Mesenchymal stem cell (in vitro differentiated cells and primary cell): ENCODE data around the gene AFF2.

ENCODE experiments used
- DNase-seq: peaks from one replicate; pipeline ENCODE4 v3.0.0-alpha.2; 2013
- H2AFZ ChIP-seq: one replicate; pipeline ENCODE4 v1.6.1; 2013; ENCODE audit warnings: low read depth, mild to moderate bottlenecking, control low read depth, inconsistent platforms, low read length, moderate library complexity
- H2AK5ac ChIP-seq: 2 replicates; pipeline ENCODE4 v1.6.1; 2013; ENCODE audit warnings: low read length, moderate library complexity, mild to moderate bottlenecking, inconsistent platforms; ENCODE audit not compliant: severe bottlenecking
- H2BK120ac ChIP-seq: one replicate; pipeline ENCODE4 v1.6.1; 2013; ENCODE audit warnings: low read depth, mild to moderate bottlenecking, inconsistent platforms, low read length, moderate library complexity
- H2BK12ac ChIP-seq, 2 experiments: one replicate each; pipeline ENCODE4 v1.6.1; 2013; ENCODE audit warnings: inconsistent platforms in 2 of 2, low read length in 2 of 2, mild to moderate bottlenecking in 2 of 2, moderate library complexity in 2 of 2, control low read depth in 1 of 2
- H2BK15ac ChIP-seq: one replicate; pipeline ENCODE4 v1.6.1; 2013; ENCODE audit warnings: mild to moderate bottlenecking, low read depth, inconsistent platforms; ENCODE audit not compliant: poor library complexity, severe bottlenecking
- H2BK5ac ChIP-seq: 2 replicates; pipeline ENCODE4 v1.6.1; 2013; ENCODE audit warnings: low read depth, mild to moderate bottlenecking, low read length, control low read depth, inconsistent platforms; ENCODE audit not compliant: poor library complexity, severe bottlenecking
- H3K14ac ChIP-seq, 2 experiments: one replicate each; pipeline ENCODE4 v1.6.1; 2013; ENCODE audit warnings: inconsistent platforms in 2 of 2, low read length in 2 of 2, control low read depth in 1 of 2, mild to moderate bottlenecking in 1 of 2, moderate library complexity in 1 of 2
- H3K18ac ChIP-seq, 2 experiments: one replicate each; pipeline ENCODE4 v1.6.1; 2013; ENCODE audit warnings: inconsistent platforms in 2 of 2, low read length in 2 of 2, control low read depth in 1 of 2, low read depth in 1 of 2, mild to moderate bottlenecking in 1 of 2
- H3K23ac ChIP-seq, 2 experiments: one replicate each; pipeline ENCODE4 v1.6.1; 2013; ENCODE audit warnings: inconsistent platforms in 2 of 2, low read length in 2 of 2, mild to moderate bottlenecking in 2 of 2, moderate library complexity in 2 of 2, control low read depth in 1 of 2
- H3K27ac ChIP-seq: 2 replicates; pipeline ENCODE4 v1.5.1; 2013; ENCODE audit warnings: mild to moderate bottlenecking, moderate library complexity, low read length, control low read depth, inconsistent platforms; ENCODE audit not compliant: poor library complexity, severe bottlenecking
- H3K27me3 ChIP-seq, 2 experiments: 2 replicates each; pipeline versions ENCODE4 v1.6.1 to v1.7.0; 2013; ENCODE audit warnings: low read length in 2 of 2, mild to moderate bottlenecking in 2 of 2, moderate library complexity in 2 of 2, control low read depth in 1 of 2, inconsistent platforms in 1 of 2; ENCODE audit not compliant: control insufficient read depth in 1 of 2, insufficient read depth in 1 of 2
- H3K36me3 ChIP-seq, 2 experiments: 2 replicates each; pipeline versions ENCODE4 v1.6.1 to v1.7.0; 2013; ENCODE audit warnings: low read length in 2 of 2, control low read depth in 1 of 2, inconsistent platforms in 1 of 2, low read depth in 1 of 2, mild to moderate bottlenecking in 1 of 2; ENCODE audit not compliant: insufficient read depth in 2 of 2, control insufficient read depth in 1 of 2
- H3K4ac ChIP-seq, 2 experiments: one replicate each; pipeline ENCODE4 v1.6.1; 2013; ENCODE audit warnings: inconsistent platforms in 2 of 2, low read length in 2 of 2, mild to moderate bottlenecking in 2 of 2, moderate library complexity in 2 of 2, control low read depth in 1 of 2, low read depth in 1 of 2
- H3K4me1 ChIP-seq: 2 replicates; pipeline ENCODE4 v1.6.1; 2013; ENCODE audit warnings: low read depth, low read length, control low read depth; ENCODE audit not compliant: control insufficient read depth, insufficient read depth
- H3K4me2 ChIP-seq: 2 replicates; pipeline ENCODE4 v1.6.1; 2013; ENCODE audit warnings: low read length, mild to moderate bottlenecking, inconsistent platforms; ENCODE audit not compliant: poor library complexity, severe bottlenecking
- H3K4me3 ChIP-seq, 2 experiments: 2 replicates each; pipeline versions ENCODE4 v1.5.1 to v1.7.0; 2013; ENCODE audit warnings: low read length in 2 of 2, mild to moderate bottlenecking in 2 of 2, control low read depth in 1 of 2, low read depth in 1 of 2; ENCODE audit not compliant: insufficient read depth in 1 of 2
- H3K79me1 ChIP-seq: replicated peaks from 2 replicates; pipeline ENCODE4 v1.6.1; 2013; ENCODE audit warnings: mild to moderate bottlenecking, control low read depth, low read length, inconsistent platforms; ENCODE audit not compliant: poor library complexity, severe bottlenecking
- H3K9ac ChIP-seq: 2 replicates; pipeline ENCODE4 v1.7.0; 2013; ENCODE audit warnings: mild to moderate bottlenecking, low read length, moderate library complexity
- H3K9me3 ChIP-seq: 2 replicates; pipeline ENCODE4 v1.7.0; 2013; ENCODE audit warnings: mild to moderate bottlenecking, low read length; ENCODE audit not compliant: control insufficient read depth
- H4K8ac ChIP-seq: one replicate; pipeline ENCODE4 v1.6.1; 2013; ENCODE audit warnings: inconsistent platforms, mild to moderate bottlenecking, low read length, moderate library complexity
- H4K91ac ChIP-seq: one replicate; pipeline ENCODE4 v1.6.1; 2013; ENCODE audit warnings: mild to moderate bottlenecking, low read length, inconsistent platforms
- WGBS: methylation state at CpG from one replicate; pipeline ENCODE4 v1.1.7; 2013; ENCODE audit warnings: mixed read lengths; 5-methylcytosine and 5-hydroxymethylcytosine counted together

Gene AFF2

DNA sequence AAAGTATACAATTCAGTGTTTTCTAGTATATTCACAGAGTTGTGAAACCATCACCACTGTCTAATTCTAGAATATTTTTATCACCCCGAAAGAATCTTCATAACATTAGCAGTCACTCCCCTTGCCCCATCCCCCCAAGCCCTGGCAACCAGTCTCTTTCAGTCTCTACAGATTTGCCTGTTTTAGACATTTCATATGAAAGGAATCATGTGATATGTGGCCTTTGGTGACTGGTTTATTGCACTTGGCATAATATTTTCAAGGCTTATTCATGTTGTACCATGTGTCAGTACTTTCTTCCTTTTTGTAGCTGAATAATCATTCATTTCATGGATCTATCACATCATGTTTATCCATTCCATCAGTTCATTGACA, 371.7 kb downstream of the AFF2 start:
- peak overlapping the region; percentile 24 for H3K9ac ChIP-seq
- no peak overlapping the region for H3K23ac ChIP-seq
- no peak overlapping the region for H2AFZ ChIP-seq
- no peak overlapping the region for H3K27ac ChIP-seq
- H3K36me3 ChIP-seq = no peaks in the 10 kb centered on the region
- no peak overlapping the region for H2BK120ac ChIP-seq
- no peak overlapping the region for H3K18ac ChIP-seq
- DNase-seq = no peak
- H3K79me1 ChIP-seq = no peaks in the 10 kb centered on the region
- no peak overlapping the region for H3K4me3 ChIP-seq
- no peaks in the 10 kb centered on the region for H3K4me1 ChIP-seq
- no peak overlapping the region for H3K14ac ChIP-seq
- no peak overlapping the region for H4K91ac ChIP-seq
- no peak overlapping the region for H3K4me2 ChIP-seq
- H4K8ac ChIP-seq = no peak overlapping the region
- H2BK12ac ChIP-seq = no peak overlapping the region
- no peak overlapping the region for H2BK15ac ChIP-seq
- H3K27me3 ChIP-seq = no peaks in the 10 kb centered on the region
- H3K9me3 ChIP-seq = no peaks in the 10 kb centered on the region
- H3K4ac ChIP-seq = no peak overlapping the region
- no peak overlapping the region for H2BK5ac ChIP-seq
- no peak overlapping the region for H2AK5ac ChIP-seq
- 86% methylated on average over 1 of the region's 1 CpG for WGBS

DNA sequence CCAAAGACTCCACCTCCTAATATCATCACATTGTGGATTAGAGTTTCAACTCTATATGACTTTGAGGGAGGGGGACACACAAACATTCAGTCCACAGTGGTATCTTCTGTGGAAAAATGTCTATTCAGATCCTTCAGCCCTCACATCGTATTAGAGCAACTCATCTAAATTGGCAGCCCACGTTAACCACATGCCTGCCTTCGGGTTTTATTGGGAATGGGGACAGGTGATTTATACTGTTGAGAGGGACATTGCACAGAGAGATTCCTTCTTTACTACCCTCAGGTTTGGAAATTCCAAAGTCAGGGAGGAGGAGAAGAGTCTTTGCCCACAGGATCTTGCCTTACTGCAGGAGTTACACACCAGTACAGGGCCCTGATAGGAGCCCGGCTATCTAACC, 372.5 kb downstream of the AFF2 start:
- no peak overlapping the region for H2BK12ac ChIP-seq
- DNase-seq = no peak
- H3K36me3 ChIP-seq = no peaks in the 10 kb centered on the region
- H3K18ac ChIP-seq = no peak overlapping the region
- H3K79me1 ChIP-seq = no peaks in the 10 kb centered on the region
- H3K4me3 ChIP-seq = no peak overlapping the region
- no peaks in the 10 kb centered on the region for H3K4me1 ChIP-seq
- H4K8ac ChIP-seq = no peak overlapping the region
- no peak overlapping the region for H2BK5ac ChIP-seq
- no peak overlapping the region for H3K9ac ChIP-seq
- H2AK5ac ChIP-seq = no peak overlapping the region
- H3K14ac ChIP-seq = no peak overlapping the region
- H3K4ac ChIP-seq = no peak overlapping the region
- no peaks in the 10 kb centered on the region for H3K9me3 ChIP-seq
- H3K4me2 ChIP-seq = no peak overlapping the region
- H3K23ac ChIP-seq = no peak overlapping the region
- 94% methylated on average over 1 of the region's 4 CpGs for WGBS
- no peak overlapping the region for H4K91ac ChIP-seq
- H3K27me3 ChIP-seq = no peaks in the 10 kb centered on the region
- no peak overlapping the region for H2BK15ac ChIP-seq
- no peak overlapping the region for H2BK120ac ChIP-seq
- H2AFZ ChIP-seq = no peak overlapping the region
- H3K27ac ChIP-seq = no peak overlapping the region

DNA sequence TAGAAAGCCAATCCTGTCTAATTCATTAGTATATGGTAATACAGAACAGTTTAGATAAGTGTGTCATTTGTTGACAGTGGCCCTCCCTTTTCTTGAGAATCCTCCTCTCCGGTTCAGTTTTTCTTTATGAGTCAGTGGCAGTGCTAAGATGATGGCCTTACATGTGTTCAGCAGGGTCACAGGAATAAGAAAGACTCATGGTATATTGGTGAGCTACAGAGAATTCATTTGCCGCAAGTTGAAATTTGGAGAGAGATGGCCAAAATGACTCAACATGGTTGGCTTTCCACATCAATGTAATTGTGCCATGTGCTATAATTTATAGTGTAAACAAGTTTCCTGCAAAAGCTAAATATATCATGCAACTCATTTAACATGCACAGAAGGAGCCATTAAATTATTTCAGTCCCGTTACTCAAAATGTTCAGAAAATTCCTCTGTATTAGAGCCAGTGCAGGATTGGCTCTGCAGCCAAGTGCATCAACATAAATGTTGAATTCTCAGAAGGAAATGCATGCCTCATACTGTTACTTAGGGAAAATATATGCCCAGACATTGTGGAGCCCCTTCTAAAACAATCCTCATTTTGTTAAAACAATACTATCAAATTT, 374.3 kb downstream of the AFF2 start:
- Histone ChIP-seq H2BK12ac (no peak overlapping the region), H3K14ac (no peak overlapping the region), H3K36me3 (no peaks in the 10 kb centered on the region), H2BK120ac (no peak overlapping the region), H2AFZ (no peak overlapping the region), H3K4ac (no peak overlapping the region), H2AK5ac (no peak overlapping the region), H3K79me1 (no peaks in the 10 kb centered on the region), H3K4me3 (no peak overlapping the region), H3K4me2 (no peak overlapping the region), H3K23ac (no peak overlapping the region), H3K27me3 (no peaks in the 10 kb centered on the region), H2BK5ac (no peak overlapping the region), H3K4me1 (no peaks in the 10 kb centered on the region), H4K91ac (no peak overlapping the region), H3K9ac (no peak overlapping the region), H3K18ac (no peak overlapping the region), H2BK15ac (no peak overlapping the region), H3K9me3 (no peaks in the 10 kb centered on the region), H3K27ac (no peak overlapping the region), H4K8ac (no peak overlapping the region)
- 13% methylated on average over 2 of the region's 3 CpGs for WGBS
- DNase-seq = peak; percentile 64

DNA sequence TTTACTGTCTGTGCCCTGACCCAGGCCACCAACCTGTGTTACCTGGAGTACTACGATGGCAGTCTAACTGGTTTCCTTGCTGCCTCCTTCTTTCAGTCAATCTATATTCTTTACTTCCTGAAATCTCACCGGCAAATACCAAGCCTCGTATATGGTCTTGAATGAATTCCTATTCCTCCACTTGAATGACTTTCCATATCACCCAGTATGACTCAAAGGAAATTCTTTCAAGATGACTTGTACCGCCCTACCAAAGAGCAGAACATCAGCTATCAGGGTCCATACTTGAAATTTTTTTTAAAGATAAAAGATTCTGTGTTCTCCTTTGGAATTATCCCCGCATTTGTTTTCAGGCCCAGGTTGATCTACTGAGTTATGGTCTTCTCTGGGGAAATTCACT, 378.0 kb downstream of the AFF2 start:
- Histone ChIP-seq H3K4me2 (no peak overlapping the region), H4K91ac (no peak overlapping the region), H2BK12ac (no peak overlapping the region), H3K14ac (no peak overlapping the region), H3K23ac (no peak overlapping the region), H3K9ac (no peak overlapping the region), H3K4me1 (no peaks in the 10 kb centered on the region), H3K9me3 (no peaks in the 10 kb centered on the region), H3K36me3 (no peaks in the 10 kb centered on the region), H3K4me3 (no peak overlapping the region), H3K79me1 (no peaks in the 10 kb centered on the region), H4K8ac (no peak overlapping the region), H3K18ac (no peak overlapping the region), H2BK15ac (no peak overlapping the region), H2BK5ac (no peak overlapping the region), H2AK5ac (no peak overlapping the region), H3K4ac (no peak overlapping the region), H3K27me3 (no peaks in the 10 kb centered on the region), H3K27ac (peak overlapping the region; percentile 38), H2BK120ac (no peak overlapping the region), H2AFZ (no peak overlapping the region)
- DNase-seq = peak; percentile 34
- WGBS = 12% methylated on average over 4 of the region's 5 CpGs
